WI38 (cell line): ENCODE measurements around the gene DNAH8.

Experiments used
- H3K4me3 ChIP-seq: 2 replicates; pipeline ENCODE4 v1.5.1; 2011; ENCODE audit warnings: low read depth, mild to moderate bottlenecking, control low read depth, low read length
- TF ChIP-seq, protein P1 (sequence below): IDR thresholded peaks from 2 replicates; pipeline ENCODE4 v1.5.1; 2012; ENCODE audit warnings: low read depth, mild to moderate bottlenecking, control low read depth, low read length

The DNAH8 gene

DNA sequence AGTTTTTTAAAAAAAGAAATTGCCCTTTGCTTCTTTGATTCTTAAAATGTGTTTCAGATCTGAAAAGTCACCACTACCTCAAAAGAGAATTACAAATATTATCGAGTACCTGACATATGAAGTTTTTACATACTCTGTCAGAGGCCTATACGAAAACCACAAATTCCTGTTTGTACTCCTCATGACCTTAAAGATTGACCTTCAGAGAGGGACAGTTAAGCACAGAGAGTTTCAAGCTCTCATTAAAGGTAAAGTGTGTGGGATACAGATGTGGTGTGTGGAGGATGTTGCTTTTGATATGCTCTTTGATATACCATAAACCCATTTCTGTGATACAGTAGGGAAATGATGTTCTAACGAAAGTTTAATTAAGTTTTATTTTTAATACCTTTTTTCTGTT, 223.6 kb downstream of the DNAH8 start:
- TF ChIP-seq, protein P1, sequence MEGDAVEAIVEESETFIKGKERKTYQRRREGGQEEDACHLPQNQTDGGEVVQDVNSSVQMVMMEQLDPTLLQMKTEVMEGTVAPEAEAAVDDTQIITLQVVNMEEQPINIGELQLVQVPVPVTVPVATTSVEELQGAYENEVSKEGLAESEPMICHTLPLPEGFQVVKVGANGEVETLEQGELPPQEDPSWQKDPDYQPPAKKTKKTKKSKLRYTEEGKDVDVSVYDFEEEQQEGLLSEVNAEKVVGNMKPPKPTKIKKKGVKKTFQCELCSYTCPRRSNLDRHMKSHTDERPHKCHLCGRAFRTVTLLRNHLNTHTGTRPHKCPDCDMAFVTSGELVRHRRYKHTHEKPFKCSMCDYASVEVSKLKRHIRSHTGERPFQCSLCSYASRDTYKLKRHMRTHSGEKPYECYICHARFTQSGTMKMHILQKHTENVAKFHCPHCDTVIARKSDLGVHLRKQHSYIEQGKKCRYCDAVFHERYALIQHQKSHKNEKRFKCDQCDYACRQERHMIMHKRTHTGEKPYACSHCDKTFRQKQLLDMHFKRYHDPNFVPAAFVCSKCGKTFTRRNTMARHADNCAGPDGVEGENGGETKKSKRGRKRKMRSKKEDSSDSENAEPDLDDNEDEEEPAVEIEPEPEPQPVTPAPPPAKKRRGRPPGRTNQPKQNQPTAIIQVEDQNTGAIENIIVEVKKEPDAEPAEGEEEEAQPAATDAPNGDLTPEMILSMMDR: no peak
- H3K4me3 ChIP-seq: no peak overlapping the region

DNA sequence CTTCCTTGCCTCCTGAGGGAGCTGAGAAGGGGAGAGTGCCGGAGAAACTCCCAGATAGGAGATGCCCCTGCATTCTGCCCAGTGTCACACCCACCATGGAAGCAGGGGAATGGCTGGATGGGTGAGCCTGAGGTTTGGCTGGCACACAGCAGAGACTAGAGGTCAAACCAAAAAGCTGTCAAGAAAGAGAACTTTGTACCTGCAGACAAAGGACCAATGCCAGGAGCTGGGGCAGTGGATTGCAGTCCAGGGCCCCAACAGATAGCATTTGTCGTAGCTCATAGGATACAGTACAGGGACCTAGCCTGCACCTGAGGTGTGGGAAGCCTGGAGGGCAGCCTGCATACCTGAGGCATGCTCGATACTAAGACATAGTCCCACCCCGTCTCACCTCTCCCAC, 227.3 kb downstream of the DNAH8 start:
- H3K4me3 ChIP-seq: no peak overlapping the region
- TF ChIP-seq, protein P1: no peak

- TF ChIP-seq, protein P1: no peak
- H3K4me3 ChIP-seq: no peak overlapping the region
Observed at GRCh38 chr6:38942965-38943364, 227.9 kb downstream of the DNAH8 start.

DNA sequence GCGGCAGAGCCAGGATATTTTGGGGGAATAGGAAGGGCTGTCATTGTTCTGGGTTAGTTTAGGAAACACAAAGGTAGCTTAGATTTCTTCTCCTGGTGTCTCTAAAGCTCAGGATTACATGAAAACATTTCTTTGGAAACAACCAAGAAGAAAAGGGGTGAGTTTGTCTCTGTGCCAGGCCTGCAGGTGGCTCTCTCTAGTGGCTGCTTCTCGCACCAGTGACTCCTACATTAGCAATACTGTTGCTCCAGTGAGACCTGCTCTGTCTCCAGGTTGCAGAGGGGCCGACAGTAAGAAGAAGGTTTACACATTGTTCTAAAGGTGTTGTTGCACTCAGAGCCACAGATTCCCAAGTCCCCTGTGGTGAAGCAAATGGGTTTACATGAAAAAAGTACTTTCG, 228.9 kb downstream of the DNAH8 start:
- TF ChIP-seq, protein P1: no peak
- no peak overlapping the region for H3K4me3 ChIP-seq

DNA sequence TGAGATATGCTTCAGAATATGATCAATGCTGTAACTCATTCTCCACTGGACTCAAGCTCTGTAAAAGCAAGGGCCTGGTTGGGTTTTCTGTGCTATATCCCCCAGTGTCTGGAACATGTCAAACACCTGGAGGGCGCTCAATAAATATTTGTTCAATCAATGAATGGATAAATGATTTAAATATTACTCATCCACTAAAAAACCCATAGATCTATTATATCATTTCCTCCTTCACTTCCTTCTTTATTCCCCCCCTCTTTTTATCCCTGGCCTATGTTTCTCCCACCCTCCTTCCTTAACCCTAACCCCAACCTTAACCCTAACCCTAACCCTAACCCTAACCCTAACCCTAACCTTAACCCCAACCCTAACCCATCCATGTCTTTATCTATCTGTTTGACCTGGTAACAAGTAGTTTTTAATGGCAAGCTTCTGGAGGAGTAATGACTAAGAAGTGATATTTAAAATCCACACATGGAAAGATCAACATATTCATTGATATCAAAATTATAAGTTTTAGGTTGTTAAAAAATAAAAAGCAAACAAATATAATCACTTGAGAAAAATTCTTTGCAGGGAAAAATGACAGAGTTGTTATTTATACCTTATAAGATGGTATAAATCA, 229.7 kb downstream of the DNAH8 start:
- no peak overlapping the region for H3K4me3 ChIP-seq
- TF ChIP-seq, protein P1: no peak

GRCh38 chr6:38955861-38956260, 240.8 kb downstream of the DNAH8 start:
- TF ChIP-seq, protein P1: no peak
- H3K4me3 ChIP-seq: no peak overlapping the region

DNA sequence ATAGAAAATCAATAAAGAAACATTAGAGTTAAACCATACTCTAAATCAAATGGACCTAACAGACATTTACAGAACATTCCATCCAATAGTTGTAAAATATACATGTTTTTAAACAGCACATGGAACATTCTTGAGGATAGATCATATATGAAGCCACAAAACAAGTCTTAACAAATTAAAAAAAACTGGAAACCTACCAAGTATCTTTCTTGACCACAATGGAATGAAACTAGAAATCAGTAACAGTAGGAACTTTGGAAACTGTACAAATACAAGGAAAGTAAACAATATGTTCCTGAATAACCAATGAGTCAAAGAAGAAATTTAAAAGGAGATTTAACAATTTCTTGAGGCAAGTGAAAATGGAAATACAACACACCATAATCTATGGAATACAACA, 242.3 kb downstream of the DNAH8 start:
- TF ChIP-seq, protein P1: no peak
- H3K4me3 ChIP-seq: no peak overlapping the region
